Renal cortex interstitium (tissue), 11 donors: ENCODE results near the gene PRPF31. TPM values are rescaled to one million over a fixed set of nuclear protein-coding genes. Genes with fewer than 3 reads are reported as not detected.
A peak's percentile ranks its signal among the peaks of the same experiment; 100 is the strongest.
"Not testable (repeated sequence)": the region's sequence is repeated elsewhere in the genome, so short reads cannot be mapped to it uniquely, and the experiment has no call there.

ENCODE experiments used
- DNase-seq, 11 donors: peaks; one replicate each; pipeline ENCODE4 v3.0.0-alpha.2; 2013; ENCODE audit warnings: low read depth in 9 of 11, low spot score in 4 of 11; ENCODE audit errors: extremely low read depth in 1 of 11
- polyA plus RNA-seq, 3 donors: library from polyadenylated mRNA; unstranded; fragments of 120-200 nt; gene quantifications; one replicate each; pipeline ENCODE4 v1.2.1, GENCODE V29; 2013; ENCODE audit not compliant: insufficient read length in 3 of 3

Gene PRPF31
- polyA plus RNA-seq, 3 donors: 68.0 to 82.8 (median 73.0) TPM

GRCh38 chr19:54154603-54155345 is 39.2 kb downstream of the PRPF31 start:
- no peak for DNase-seq

GRCh38 chr19:54155694-54156093 is 40.1 kb downstream of the PRPF31 start:
- DNase-seq: no peak

- DNase-seq: no peak
These were observed 40.9 kb downstream of the PRPF31 start for GRCh38 chr19:54156490-54156889.

GRCh38 chr19:54156953-54157352 is 41.4 kb downstream of the PRPF31 start:
- no peak for DNase-seq

GRCh38 chr19:54158812-54159351 is 43.3 kb downstream of the PRPF31 start:
- DNase-seq: no peak

GRCh38 chr19:54159352-54160181 is 44.0 kb downstream of the PRPF31 start, which contains the start of gene LENG1:
Gene LENG1 (minus strand): TSS chr19:54159721. CDS start chr19:54159695, 26 bp downstream.
- peak; percentile 98 to 100 (median 100) for DNase-seq

- DNase-seq: no peak
These were observed 44.7 kb downstream of the PRPF31 start for GRCh38 chr19:54160182-54160811.

- no peak for DNase-seq
These were observed 45.3 kb downstream of the PRPF31 start for GRCh38 chr19:54160854-54161253.

GRCh38 chr19:54162241-54162805 is 46.8 kb downstream of the PRPF31 start:
- peak in 4 of 11 donors; percentile 44 to 74 (median 52) for DNase-seq

- DNase-seq: no peak
These were observed 47.3 kb downstream of the PRPF31 start for GRCh38 chr19:54162884-54163283.

- no peak for DNase-seq
These were observed 49.0 kb downstream of the PRPF31 start for GRCh38 chr19:54164369-54165068.

GRCh38 chr19:54165222-54165621 is 49.7 kb downstream of the PRPF31 start:
- no peak for DNase-seq

- peak in 9 of 11 donors; percentile 73 to 89 (median 83) for DNase-seq
These were observed 52.8 kb downstream of the PRPF31 start for GRCh38 chr19:54168174-54168917.

- DNase-seq: no peak
These were observed 53.7 kb downstream of the PRPF31 start for GRCh38 chr19:54169149-54169740.

- DNase-seq: not testable (repeated sequence)
These were observed 56.3 kb downstream of the PRPF31 start for GRCh38 chr19:54171736-54172431.

GRCh38 chr19:54172471-54173358 is 57.2 kb downstream of the PRPF31 start, which contains the start of gene TMC4:
Gene TMC4 (minus strand): TSS chr19:54173160. CDS start chr19:54173117, 43 bp downstream.
- no peak for DNase-seq
